ENCODE measurements around the gene SPOCD1.

Gene SPOCD1

GRCh38 chr1:31798433-31799195 lies 17.2 kb downstream of the SPOCD1 start:
- ATAC-seq (peak; percentile 96), DNase-seq (ENCODE audit: low spot score in 2 of 2) (no peak)
- no peak overlapping the region for H3K27ac Mint-ChIP-seq
- no peak overlapping the region for H3K4me3 Mint-ChIP-seq
- H3K36me3 Mint-ChIP-seq: no peaks in the 10 kb centered on the region
- peaks cover 22% of the 10 kb centered on the region for H3K4me1 Mint-ChIP-seq
- no peaks in the 10 kb centered on the region for H3K9me3 Mint-ChIP-seq

GRCh38 chr1:31798086-31798432 lies 17.8 kb downstream of the SPOCD1 start:
- ATAC-seq: no peak
- Mint-ChIP-seq H3K4me1 (peaks cover 22% of the 10 kb centered on the region), H3K9me3 (no peaks in the 10 kb centered on the region), H3K36me3 (no peaks in the 10 kb centered on the region), H3K4me3 (no peak overlapping the region), H3K27ac (peak overlapping the region; percentile 66)
- no peak for DNase-seq (ENCODE audit: low spot score in 2 of 2)

DNA sequence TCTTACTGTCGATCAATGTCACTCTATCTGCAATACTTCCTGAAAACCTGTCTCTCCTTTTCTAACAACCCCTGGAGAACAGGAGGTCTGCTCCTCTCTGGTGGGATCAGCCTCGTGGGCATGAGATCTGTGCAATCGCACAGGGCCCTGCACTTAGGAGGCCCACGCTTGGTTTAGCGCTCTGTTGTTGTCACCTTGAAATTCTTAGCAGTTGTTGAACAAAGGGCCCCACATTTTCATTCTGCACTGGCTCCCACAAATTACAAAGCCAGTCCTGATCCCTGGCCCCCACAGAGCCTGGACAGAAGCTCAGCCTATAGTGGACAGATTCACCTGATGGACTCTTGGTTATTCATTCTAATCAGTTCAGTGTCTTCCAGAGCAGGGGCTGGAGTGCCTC lies 18.6 kb downstream of the SPOCD1 start:
- no peak for ATAC-seq
- Mint-ChIP-seq H3K4me1 (peaks cover 16% of the 10 kb centered on the region), H3K4me3 (no peak overlapping the region), H3K9me3 (no peaks in the 10 kb centered on the region), H3K27ac (peak overlapping the region; percentile 66), H3K36me3 (no peaks in the 10 kb centered on the region)
- no peak for DNase-seq (ENCODE audit: low spot score in 2 of 2)

DNA sequence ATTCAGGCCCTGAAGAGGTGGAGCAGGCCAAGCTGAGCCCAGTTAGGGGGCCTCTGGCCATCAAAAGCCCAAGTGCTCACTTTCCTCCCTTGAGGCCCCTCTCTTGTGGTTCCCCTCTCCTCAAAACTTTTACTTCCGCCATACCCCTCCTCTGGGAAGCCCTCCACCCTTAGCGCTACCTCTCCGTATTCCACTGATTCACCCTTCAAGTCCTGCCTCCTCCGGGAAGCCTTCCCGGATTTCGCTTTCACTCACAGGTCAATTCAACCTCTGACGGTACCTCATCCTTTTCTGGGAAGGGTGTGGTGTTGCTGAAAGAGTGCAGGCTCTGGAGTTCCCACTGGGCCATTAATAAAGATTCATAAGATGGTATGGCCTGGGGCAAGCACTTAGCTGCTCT lies 19.1 kb downstream of the SPOCD1 start:
- Mint-ChIP-seq H3K9me3 (no peaks in the 10 kb centered on the region), H3K36me3 (no peaks in the 10 kb centered on the region), H3K27ac (no peak overlapping the region), H3K4me3 (no peak overlapping the region), H3K4me1 (peaks cover 13% of the 10 kb centered on the region)
- DNase-seq (ENCODE audit: low spot score in 2 of 2) (no peak), ATAC-seq (no peak)

DNA sequence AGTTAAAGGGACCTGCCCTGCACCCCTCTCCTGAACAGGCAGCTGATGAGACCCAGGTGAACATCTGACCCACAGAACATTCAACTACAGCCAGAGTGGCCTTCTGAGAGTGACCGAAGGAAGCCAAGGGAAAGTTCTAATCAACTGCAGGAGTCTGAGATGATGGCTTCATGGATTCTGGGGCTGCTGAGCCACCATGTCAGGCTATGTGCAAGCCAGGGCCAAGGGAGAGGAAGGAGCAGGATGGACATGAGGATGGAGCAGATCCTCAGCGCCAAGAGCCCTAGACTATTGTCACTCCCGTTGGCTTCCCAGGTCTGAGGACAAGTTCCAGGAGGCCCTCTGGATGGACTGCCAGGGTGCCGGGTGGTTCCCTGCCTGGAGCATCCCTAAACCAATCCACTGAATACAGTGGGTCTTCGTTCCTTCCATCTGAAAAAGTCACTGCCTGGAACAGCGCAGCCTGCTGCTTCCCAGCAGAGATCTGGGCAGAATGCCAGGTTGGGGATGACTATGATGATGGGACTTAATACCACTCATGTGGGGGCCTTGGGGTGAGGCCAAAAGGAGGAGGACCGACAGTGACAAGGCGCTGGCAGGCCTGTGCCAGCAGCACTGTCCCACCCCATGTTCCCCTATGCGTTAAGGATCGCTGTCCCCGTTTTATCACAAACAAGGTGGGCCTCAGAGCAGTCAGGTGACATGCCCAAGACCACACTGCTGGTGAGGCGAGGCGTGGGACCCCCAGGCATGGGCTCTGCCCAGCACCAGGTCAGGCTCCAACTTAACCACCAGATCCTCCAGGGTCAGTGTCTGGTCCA lies 19.8 kb downstream of the SPOCD1 start:
- Mint-ChIP-seq H3K36me3 (no peaks in the 10 kb centered on the region), H3K27ac (no peak overlapping the region), H3K4me1 (peaks cover 13% of the 10 kb centered on the region), H3K4me3 (no peak overlapping the region), H3K9me3 (no peaks in the 10 kb centered on the region)
- no peak for DNase-seq (ENCODE audit: low spot score in 2 of 2)
- no peak for ATAC-seq

DNA sequence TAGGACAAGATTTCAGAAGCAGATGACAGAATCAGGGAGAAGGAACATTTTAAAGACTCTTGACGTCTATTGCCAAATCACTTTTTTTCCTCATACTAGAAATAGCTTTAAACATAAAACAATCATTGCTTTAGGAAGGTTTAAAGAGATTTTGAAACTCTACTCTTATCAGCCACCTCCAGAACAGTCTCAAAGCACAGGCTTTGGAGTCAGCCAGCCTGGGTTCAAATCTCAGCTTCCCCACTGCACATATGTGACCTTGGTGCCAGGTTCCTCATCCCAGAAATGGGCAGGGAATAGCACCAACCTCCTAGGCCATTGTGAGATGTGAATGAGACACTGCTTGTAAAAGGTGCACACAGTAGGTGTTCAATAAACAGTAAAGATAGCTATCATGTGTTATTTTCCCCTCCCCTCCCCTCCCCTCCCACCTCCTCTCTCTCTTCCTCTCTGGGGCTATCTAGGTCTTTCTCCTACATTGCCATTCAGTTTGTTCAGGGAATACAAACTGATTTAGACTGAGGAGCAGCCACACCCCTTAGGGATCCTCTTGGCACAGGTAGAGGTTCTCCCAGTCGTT lies 20.6 kb downstream of the SPOCD1 start:
- H3K27ac Mint-ChIP-seq: no peak overlapping the region
- no peak overlapping the region for H3K4me3 Mint-ChIP-seq
- no peaks in the 10 kb centered on the region for H3K9me3 Mint-ChIP-seq
- H3K36me3 Mint-ChIP-seq: no peaks in the 10 kb centered on the region
- H3K4me1 Mint-ChIP-seq: peaks cover 13% of the 10 kb centered on the region
- no peak for ATAC-seq
- no peak for DNase-seq (ENCODE audit: low spot score in 2 of 2)

GRCh38 chr1:31793586-31794285 lies 22.1 kb downstream of the SPOCD1 start:
- H3K4me3 Mint-ChIP-seq: no peak overlapping the region
- no peaks in the 10 kb centered on the region for H3K9me3 Mint-ChIP-seq
- H3K36me3 Mint-ChIP-seq: no peaks in the 10 kb centered on the region
- H3K27ac Mint-ChIP-seq: no peak overlapping the region
- peaks cover 14% of the 10 kb centered on the region for H3K4me1 Mint-ChIP-seq
- ATAC-seq: no peak
- DNase-seq (ENCODE audit: low spot score in 2 of 2): no peak

- DNase-seq (ENCODE audit: low spot score in 2 of 2): no peak
- peaks cover 4% of the 10 kb centered on the region for H3K36me3 Mint-ChIP-seq
- H3K27ac Mint-ChIP-seq: no peak overlapping the region
- no peak for ATAC-seq
- H3K4me3 Mint-ChIP-seq: no peak overlapping the region
- H3K4me1 Mint-ChIP-seq: peaks cover 11% of the 10 kb centered on the region
- H3K9me3 Mint-ChIP-seq: no peaks in the 10 kb centered on the region
Measured at GRCh38 chr1:31793086-31793485, 22.7 kb downstream of the SPOCD1 start.

DNA sequence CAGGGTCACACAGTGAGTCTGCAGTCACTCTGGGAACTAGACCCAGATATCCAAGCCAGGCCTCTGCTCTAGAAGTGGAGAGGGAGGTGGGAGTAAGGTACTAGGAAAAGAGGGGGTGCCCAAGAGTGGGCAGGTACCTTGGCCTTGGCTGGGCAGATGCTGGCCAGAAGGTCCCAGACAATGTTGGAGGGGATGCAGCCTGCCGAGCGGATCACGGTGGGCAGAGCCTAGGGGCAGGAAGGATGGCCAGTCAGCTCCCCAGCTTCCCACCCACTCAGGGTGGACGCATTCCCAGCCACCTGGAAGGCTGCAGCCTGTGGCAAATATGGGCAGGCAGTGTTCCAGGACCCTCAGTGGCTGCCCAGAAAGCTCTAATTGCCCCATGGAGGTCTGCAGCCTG lies 23.3 kb downstream of the SPOCD1 start:
- H3K36me3 Mint-ChIP-seq: peaks cover 8% of the 10 kb centered on the region
- DNase-seq (ENCODE audit: low spot score in 2 of 2) (no peak), ATAC-seq (no peak)
- no peak overlapping the region for H3K4me3 Mint-ChIP-seq
- no peaks in the 10 kb centered on the region for H3K9me3 Mint-ChIP-seq
- H3K27ac Mint-ChIP-seq: no peak overlapping the region
- H3K4me1 Mint-ChIP-seq: peaks cover 15% of the 10 kb centered on the region

DNA sequence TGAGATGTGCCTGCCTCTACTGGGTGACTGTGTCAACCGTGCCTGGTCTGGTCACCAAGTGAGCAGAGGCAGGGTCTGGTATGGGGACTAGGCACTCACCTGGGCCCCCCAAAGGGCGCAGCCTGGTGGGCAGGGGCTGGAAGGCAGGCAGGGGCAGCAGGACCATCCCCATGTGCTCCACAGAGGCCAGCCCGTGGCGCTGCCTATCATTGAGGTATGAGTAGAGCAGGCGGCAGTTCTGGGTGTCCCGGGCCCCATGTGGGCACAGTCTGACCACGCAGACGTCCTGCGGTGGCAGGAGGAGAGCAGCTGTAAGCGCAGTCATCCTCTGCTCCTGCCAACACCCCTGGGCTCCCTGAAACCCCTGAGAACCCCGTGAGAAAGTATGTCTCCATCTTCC lies 23.7 kb downstream of the SPOCD1 start:
- ATAC-seq (no peak), DNase-seq (ENCODE audit: low spot score in 2 of 2) (no peak)
- Mint-ChIP-seq H3K4me3 (no peak overlapping the region), H3K4me1 (peaks cover 17% of the 10 kb centered on the region), H3K27ac (no peak overlapping the region), H3K36me3 (peaks cover 8% of the 10 kb centered on the region), H3K9me3 (no peaks in the 10 kb centered on the region)

GRCh38 chr1:31791131-31791858 lies 24.5 kb downstream of the SPOCD1 start:
- H3K4me3 Mint-ChIP-seq: no peak overlapping the region
- DNase-seq (ENCODE audit: low spot score in 2 of 2) (no peak), ATAC-seq (no peak)

GRCh38 chr1:31790641-31791091 lies 25.2 kb downstream of the SPOCD1 start:
- peaks cover 17% of the 10 kb centered on the region for H3K4me1 Mint-ChIP-seq
- H3K4me3 Mint-ChIP-seq: no peak overlapping the region
- H3K36me3 Mint-ChIP-seq: peaks cover 8% of the 10 kb centered on the region
- no peak overlapping the region for H3K27ac Mint-ChIP-seq
- ATAC-seq (no peak), DNase-seq (ENCODE audit: low spot score in 2 of 2) (no peak)
- H3K9me3 Mint-ChIP-seq: no peaks in the 10 kb centered on the region

More at GRCh38 chr1:31791131-31791858, 24.5 kb downstream of the SPOCD1 start:
- Mint-ChIP-seq H3K36me3 (peaks cover 8% of the 10 kb centered on the region), H3K4me1 (peaks cover 17% of the 10 kb centered on the region), H3K9me3 (no peaks in the 10 kb centered on the region), H3K27ac (no peak overlapping the region)

GRCh38 chr1:31790140-31790539 lies 25.7 kb downstream of the SPOCD1 start:
- Mint-ChIP-seq H3K4me1 (peaks cover 17% of the 10 kb centered on the region), H3K9me3 (no peaks in the 10 kb centered on the region), H3K27ac (no peak overlapping the region), H3K4me3 (no peak overlapping the region), H3K36me3 (peaks cover 8% of the 10 kb centered on the region)
- ATAC-seq (no peak), DNase-seq (ENCODE audit: low spot score in 2 of 2) (no peak)

DNA sequence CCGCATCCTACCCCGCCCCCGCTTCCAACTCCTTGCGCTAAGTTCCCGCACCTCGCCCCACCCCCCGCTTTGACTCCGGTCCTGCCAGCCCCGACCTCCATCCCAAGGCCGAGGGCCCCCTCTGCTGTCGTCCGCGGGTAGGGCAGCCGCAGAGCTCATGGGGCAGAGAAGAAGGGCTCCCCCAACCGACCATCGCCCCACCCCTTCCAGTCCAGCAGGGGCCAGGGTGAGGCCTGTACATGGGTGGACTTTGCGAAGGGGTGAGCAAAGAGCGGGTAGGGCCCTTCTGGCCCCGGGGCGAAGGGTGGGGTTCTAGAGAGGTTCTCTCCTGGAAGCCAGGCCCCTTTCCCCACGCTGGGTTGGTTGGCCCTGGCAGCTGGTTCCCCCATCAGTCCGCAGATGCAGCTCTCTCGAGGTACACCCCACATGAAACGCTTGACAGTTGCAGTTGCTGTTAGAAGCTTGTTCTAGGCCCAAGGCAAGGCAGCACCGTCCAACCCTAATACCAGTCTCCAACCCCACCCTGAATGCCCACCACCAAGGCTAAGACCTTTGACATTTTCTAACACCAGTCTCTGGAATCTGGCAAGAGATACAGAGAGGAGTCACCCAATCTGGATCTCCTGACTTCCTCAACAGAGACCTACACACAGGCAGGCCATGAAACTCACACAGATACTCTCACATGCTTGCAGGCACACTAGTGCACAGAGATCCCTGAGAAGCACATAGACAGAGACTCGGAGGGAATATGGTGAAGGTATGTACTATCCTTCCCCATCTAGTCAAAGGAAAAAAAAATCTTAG lies 26.4 kb downstream of the SPOCD1 start:
- DNase-seq (ENCODE audit: low spot score in 2 of 2) (peak; percentile 99 to 100), ATAC-seq (peak; percentile 84)
- Mint-ChIP-seq H3K4me1 (peaks cover 17% of the 10 kb centered on the region), H3K27ac (peak overlapping the region; percentile 91), H3K4me3 (peak overlapping the region; percentile 80), H3K36me3 (peaks cover 8% of the 10 kb centered on the region), H3K9me3 (no peaks in the 10 kb centered on the region)
